Bronchial epithelial cell (primary cell): ENCODE measurements around the gene SSH2. TPM values are rescaled to one million over a fixed set of nuclear protein-coding genes. Genes with fewer than 3 reads are reported as not detected.

Source experiments
- DNase-seq: peaks from one replicate; pipeline ENCODE4 v3.0.0-alpha.2; 2010; ENCODE audit warnings: low read depth
- FAIRE-seq: peaks from 2 replicates; lab custom pipeline; 2011; peaks lifted over from hg19 to GRCh38; lab: Jason Lieb, UNC
- H3K27me3 ChIP-seq: 2 replicates; pipeline ENCODE4 v1.5.1; 2011; ENCODE audit warnings: low read length; ENCODE audit not compliant: control insufficient read depth, insufficient read depth
- H3K36me3 ChIP-seq: 2 replicates; pipeline ENCODE4 v1.5.1; 2011; ENCODE audit warnings: low read length; ENCODE audit not compliant: control insufficient read depth, insufficient read depth
- H3K4me3 ChIP-seq: 2 replicates; pipeline ENCODE4 v1.5.1; 2011; ENCODE audit warnings: mild to moderate bottlenecking, low read depth, low read length, control low read depth
- CTCF ChIP-seq: IDR thresholded peaks from 2 replicates; pipeline ENCODE4 v1.5.1; 2011; ENCODE audit warnings: mild to moderate bottlenecking, moderate library complexity, low read length, control low read depth, inconsistent platforms; ENCODE audit not compliant: insufficient read depth, severe bottlenecking
- total RNA-seq: library from RNA; depleted of rRNA; stranded (reverse); fragments of >200 nt; gene quantifications from 2 replicates; pipeline ENCODE4 v1.2.1, GENCODE V29; 2014

Gene SSH2
- total RNA-seq, 1 donor from 2014 or later: 3.7 TPM

- no peak for DNase-seq
- Histone ChIP-seq H3K36me3 (peaks cover 27% of the 10 kb centered on the region), H3K27me3 (no peaks in the 10 kb centered on the region), H3K4me3 (no peak overlapping the region)
- TF ChIP-seq CTCF: no peak
- no peak for FAIRE-seq
Observed at GRCh38 chr17:29582254-29582765, 347.7 kb downstream of the SSH2 start.

GRCh38 chr17:29581583-29582253 lies 348.3 kb downstream of the SSH2 start:
- H3K27me3 ChIP-seq: no peaks in the 10 kb centered on the region
- DNase-seq: peak; percentile 93
- FAIRE-seq: peak; percentile 89
- no peak overlapping the region for H3K4me3 ChIP-seq
- TF ChIP-seq CTCF: no peak
- H3K36me3 ChIP-seq: peaks cover 33% of the 10 kb centered on the region

GRCh38 chr17:29579866-29580771 lies 349.9 kb downstream of the SSH2 start:
- H3K4me3 ChIP-seq: no peak overlapping the region
- DNase-seq (peak; percentile 68), FAIRE-seq (peak; percentile 95)
- no peaks in the 10 kb centered on the region for H3K27me3 ChIP-seq
- peak; percentile 97 for TF ChIP-seq CTCF
- peaks cover 45% of the 10 kb centered on the region for H3K36me3 ChIP-seq

- peaks cover 49% of the 10 kb centered on the region for H3K36me3 ChIP-seq
- no peak for TF ChIP-seq CTCF
- FAIRE-seq: no peak
Observed at GRCh38 chr17:29578626-29579485, 351.2 kb downstream of the SSH2 start.

GRCh38 chr17:29577385-29578211 lies 352.4 kb downstream of the SSH2 start:
- H3K36me3 ChIP-seq: peaks cover 47% of the 10 kb centered on the region
- no peak overlapping the region for H3K4me3 ChIP-seq
- FAIRE-seq (no peak), DNase-seq (no peak)
- no peaks in the 10 kb centered on the region for H3K27me3 ChIP-seq
- TF ChIP-seq CTCF: no peak

More at GRCh38 chr17:29578626-29579485, 351.2 kb downstream of the SSH2 start:
- no peak for DNase-seq
- Histone ChIP-seq H3K27me3 (no peaks in the 10 kb centered on the region), H3K4me3 (no peak overlapping the region)
